HG02588 (cell line): Measurements from ENCODE around the gene PITPNM3.

ENCODE experiments used
- ATAC-seq: cut with Tn5 transposase; IDR thresholded peaks from one replicate; pipeline ENCODE4 v1.9.1; 2021; ENCODE audit warnings: mild to moderate bottlenecking, moderate library complexity; ENCODE audit not compliant: unreplicated experiment

The PITPNM3 gene

GRCh38 chr17:6450926-6451832 is 105.2 kb downstream of the PITPNM3 start:
- ATAC-seq, result no peak

- ATAC-seq, result no peak
Measured at GRCh38 chr17:6449307-6449706, 107.0 kb downstream of the PITPNM3 start.

- no peak for ATAC-seq
Measured at GRCh38 chr17:6448473-6448872, 107.9 kb downstream of the PITPNM3 start.

GRCh38 chr17:6446516-6447100 is 109.7 kb downstream of the PITPNM3 start:
- ATAC-seq, result no peak

- no peak for ATAC-seq
Measured at GRCh38 chr17:6444571-6445335, 111.6 kb downstream of the PITPNM3 start.

- peak; percentile 89 for ATAC-seq
Measured at GRCh38 chr17:6443692-6444570, 112.4 kb downstream of the PITPNM3 start, which contains the start of gene PIMREG. PIMREG (plus strand) TSS chr17:6444455; CDS start chr17:6445111, 656 bp downstream.

GRCh38 chr17:6442775-6443174 is 113.6 kb downstream of the PITPNM3 start:
- ATAC-seq, result no peak

GRCh38 chr17:6439951-6440350 is 116.4 kb downstream of the PITPNM3 start:
- ATAC-seq, result no peak

- no peak for ATAC-seq
Measured at GRCh38 chr17:6437956-6438355, 118.4 kb downstream of the PITPNM3 start.

GRCh38 chr17:6437466-6437865 is 118.9 kb downstream of the PITPNM3 start:
- no peak for ATAC-seq

GRCh38 chr17:6435968-6436367 is 120.4 kb downstream of the PITPNM3 start:
- no peak for ATAC-seq

- no peak for ATAC-seq
Measured at GRCh38 chr17:6435051-6435450, 121.3 kb downstream of the PITPNM3 start, which contains the start of gene AIPL1. AIPL1 (minus strand) TSS chr17:6435121; CDS start chr17:6435104, 17 bp downstream.

- ATAC-seq, result no peak
Measured at GRCh38 chr17:6430769-6431168, 125.6 kb downstream of the PITPNM3 start.

GRCh38 chr17:6429266-6429665 is 127.1 kb downstream of the PITPNM3 start:
- ATAC-seq, result no peak

- ATAC-seq, result no peak
Measured at GRCh38 chr17:6428207-6428965, 128.0 kb downstream of the PITPNM3 start.

- ATAC-seq, result no peak
Measured at GRCh38 chr17:6427279-6427781, 129.0 kb downstream of the PITPNM3 start.

GRCh38 chr17:6426356-6427101 is 129.8 kb downstream of the PITPNM3 start:
- ATAC-seq, result no peak

- no peak for ATAC-seq
Measured at GRCh38 chr17:6425407-6425806, 130.9 kb downstream of the PITPNM3 start.

- no peak for ATAC-seq
Measured at GRCh38 chr17:6423931-6424330, 132.4 kb downstream of the PITPNM3 start.
